K562 (cell line): ENCODE results near the gene ZBTB39. TPM values are rescaled to one million over a fixed set of nuclear protein-coding genes. Genes with fewer than 3 reads are reported as not detected.

ENCODE experiments used
- BACH1 ChIP-seq: fragments of 200-800 bp; sonication (Bioruptor generic); IDR thresholded peaks from 2 replicates; pipeline ENCODE4 v1.6.1; 2016; ENCODE audit warnings: missing genetic modification characterization, missing compliant biosample characterization
- CAMTA2 ChIP-seq: fragments of 250-450 bp; sonication (Bioruptor Pico); conservative IDR thresholded peaks from 2 replicates; pipeline ENCODE4 v1.5.1; 2022
- ETV1 ChIP-seq: fragments of 450-650 bp; conservative IDR thresholded peaks from 2 replicates; pipeline ENCODE4 v1.6.1; 2016; ENCODE audit warnings: missing genetic modification characterization, control low read depth, low read depth, missing compliant biosample characterization
- FOXK1 ChIP-seq: sonication (generic); formaldehyde crosslinking; IDR thresholded peaks from 2 replicates; pipeline ENCODE4 v1.8.0; 2022; ENCODE audit warnings: missing genetic modification reagents, mild to moderate bottlenecking, borderline replicate concordance
- KLF10 ChIP-seq: fragments of 250-450 bp; sonication (Bioruptor Pico); IDR thresholded peaks from 2 replicates; pipeline ENCODE4 v1.6.1; 2021; ENCODE audit warnings: matching md5 sums
- MECOM ChIP-seq: fragments of 250-450 bp; sonication (Bioruptor Pico); IDR thresholded peaks from 2 replicates; pipeline ENCODE4 v1.8.0; 2022; ENCODE audit warnings: inconsistent platforms
- NBN ChIP-seq: fragments of 450-650 bp; IDR thresholded peaks from 2 replicates; pipeline ENCODE4 v1.6.1; 2016; ENCODE audit warnings: low read depth, mild to moderate bottlenecking
- NFIC ChIP-seq: fragments of 450-650 bp; IDR thresholded peaks from 2 replicates; pipeline ENCODE4 v1.6.1; 2017; ENCODE audit warnings: mild to moderate bottlenecking, inconsistent platforms
- RBBP5 ChIP-seq: fragments of 200-600 bp; sonication (generic); IDR thresholded peaks from 2 replicates; pipeline ENCODE4 v1.6.1; 2012; ENCODE audit warnings: borderline replicate concordance, mild to moderate bottlenecking, low read length, control low read depth, inconsistent platforms; ENCODE audit not compliant: insufficient read depth, poor library complexity, severe bottlenecking
- SMC3 ChIP-seq: conservative IDR thresholded peaks from 2 replicates; pipeline ENCODE4 v1.6.1; 2011; ENCODE audit warnings: low read depth, low read length, improper control_type of control experiment; ENCODE audit not compliant: insufficient read depth
- TCF7 ChIP-seq: sonication (generic); IDR thresholded peaks from 2 replicates; pipeline ENCODE4 v1.6.1; 2016; ENCODE audit warnings: antibody characterized with exemption, borderline replicate concordance
- ZNF24 ChIP-seq: fragments of 450-650 bp; IDR thresholded peaks from 2 replicates; pipeline ENCODE4 v1.6.1; 2016
- ZNF263 ChIP-seq: sonication (generic); formaldehyde crosslinking; IDR thresholded peaks from 2 replicates; pipeline ENCODE4 v1.8.0; 2022; ENCODE audit warnings: mild to moderate bottlenecking, missing genetic modification reagents, borderline replicate concordance
- ZNF707 ChIP-seq: fragments of 250-450 bp; sonication (Bioruptor Pico); conservative IDR thresholded peaks from 2 replicates; pipeline ENCODE4 v1.8.0; 2022; ENCODE audit warnings: inconsistent platforms, mild to moderate bottlenecking, moderate library complexity
- polyA plus RNA-seq, 8 experiments: library from polyadenylated mRNA; depleted of rRNA in 4 of 8; stranded (reverse) in 5 of 8; unstranded in 3 of 8; fragments of >200 nt; fragmentation: Nextera tagmentation in 2 of 8; fragmentation: Illumina TruSeq in 1 of 8; extraction: Ambion mirVana in 2 of 8; extraction: Trizol in 1 of 8; gene quantifications; 2 replicates each; pipeline versions ENCODE4 v1.2.1 to v1.2.3, GENCODE V29; 2011 to 2014; ENCODE audit warnings: inconsistent platforms in 1 of 8, missing spikeins in 1 of 8
- total RNA-seq, 7 experiments: library from RNA; depleted of rRNA in 6 of 7; stranded (reverse); fragments of >200 nt in 6 of 7; fragmentation: Illumina TruSeq in 2 of 7; extraction: Trizol in 2 of 7; gene quantifications; 2 replicates each; pipeline versions ENCODE4 v1.2.1 to v1.2.3, GENCODE V29; 2011 to 2021; ENCODE audit warnings: low replicate concordance in 1 of 7
- TF ChIP-seq, protein P1 (sequence below): fragments of 250-450 bp; sonication (Bioruptor Pico); IDR thresholded peaks from 2 replicates; pipeline ENCODE4 v1.4.0; 2020
- TF ChIP-seq, protein P2 (sequence below): fragments of 250-450 bp; sonication (Bioruptor Pico); IDR thresholded peaks from 2 replicates; pipeline ENCODE4 v1.5.0; 2021; ENCODE audit warnings: mild to moderate bottlenecking, borderline replicate concordance
- TF ChIP-seq, protein P3 (sequence below), 2 experiments: fragments of 200-800 bp in 1 of 2; sonication (Bioruptor generic) in 1 of 2; sonication (generic) in 1 of 2; formaldehyde crosslinking in 1 of 2; IDR thresholded peaks in 1 of 2; conservative IDR thresholded peaks in 1 of 2; 2 replicates each; pipeline versions ENCODE4 v1.5.0 to v1.6.1; 2016 to 2020; ENCODE audit warnings: missing compliant biosample characterization in 1 of 2, missing genetic modification characterization in 1 of 2, missing genetic modification reagents in 1 of 2
- TF ChIP-seq, protein P4 (sequence below): sonication (generic); formaldehyde crosslinking; IDR thresholded peaks from 2 replicates; pipeline ENCODE4 v1.8.1; 2023; ENCODE audit warnings: mild to moderate bottlenecking, missing genetic modification reagents

Gene ZBTB39
- total and polyA plus RNA-seq, 9 of the 15 experiments (the other 6 are each of a cell fraction or from before 2014, with no cell fraction given): 3.3 to 13.3 (median 8.6) TPM

DNA sequence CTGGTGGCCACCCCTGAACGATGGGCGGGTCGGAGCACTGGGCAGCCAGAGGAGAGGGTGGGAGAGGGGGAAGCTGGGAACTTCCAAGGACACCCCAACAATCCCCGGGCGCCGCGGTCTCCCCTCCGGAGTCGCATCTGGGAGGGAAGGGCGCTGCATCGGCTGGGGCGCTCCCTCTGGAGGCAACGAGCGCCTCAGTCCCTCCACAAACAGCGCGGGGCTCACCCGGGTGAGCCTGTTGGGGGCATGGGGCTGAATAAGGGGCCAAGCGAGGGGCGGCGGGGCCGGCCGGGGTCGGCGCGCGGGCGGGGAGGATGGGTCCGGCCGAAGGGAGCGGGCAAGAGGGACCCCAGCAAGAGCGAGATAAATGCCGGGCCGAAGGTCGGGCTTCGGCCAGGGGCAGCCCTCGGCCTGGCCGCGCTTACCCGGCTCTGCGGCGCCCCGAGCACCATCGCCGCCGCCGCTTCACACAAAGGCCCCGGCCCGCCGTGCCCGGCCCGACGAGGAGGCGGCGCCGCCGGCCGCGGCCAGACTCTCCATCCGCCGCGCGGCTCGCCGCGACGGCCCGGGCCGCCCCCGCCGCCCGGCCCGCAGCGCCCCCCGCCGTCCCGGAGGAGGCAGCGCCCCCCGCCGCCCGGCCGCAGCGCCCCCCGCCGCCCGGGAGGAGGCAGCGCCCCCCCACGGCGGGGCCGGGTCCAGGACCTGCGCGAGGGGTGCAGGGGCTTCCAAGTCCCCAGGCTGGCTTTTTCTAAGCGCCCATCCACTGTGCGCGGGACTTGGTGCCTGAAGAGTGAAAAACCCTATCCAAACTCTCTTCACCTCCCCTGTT, at the start of gene ZBTB39 (continued):
- TF ChIP-seq, protein P1, sequence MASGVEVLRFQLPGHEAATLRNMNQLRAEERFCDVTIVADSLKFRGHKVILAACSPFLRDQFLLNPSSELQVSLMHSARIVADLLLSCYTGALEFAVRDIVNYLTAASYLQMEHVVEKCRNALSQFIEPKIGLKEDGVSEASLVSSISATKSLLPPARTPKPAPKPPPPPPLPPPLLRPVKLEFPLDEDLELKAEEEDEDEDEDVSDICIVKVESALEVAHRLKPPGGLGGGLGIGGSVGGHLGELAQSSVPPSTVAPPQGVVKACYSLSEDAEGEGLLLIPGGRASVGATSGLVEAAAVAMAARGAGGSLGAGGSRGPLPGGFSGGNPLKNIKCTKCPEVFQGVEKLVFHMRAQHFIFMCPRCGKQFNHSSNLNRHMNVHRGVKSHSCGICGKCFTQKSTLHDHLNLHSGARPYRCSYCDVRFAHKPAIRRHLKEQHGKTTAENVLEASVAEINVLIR (CRISPR knock-in tag): no peak
- TF ChIP-seq BACH1 (no peak), SMC3 (no peak), CAMTA2 (CRISPR knock-in tag) (no peak), NFIC (no peak), ZNF707 (CRISPR knock-in tag) (no peak), KLF10 (no peak), ZNF263 (no peak), NBN (no peak), RBBP5 (peak; percentile 63), ZNF24 (no peak), MECOM (CRISPR knock-in tag) (no peak), TCF7 (no peak), FOXK1 (CRISPR knock-in tag) (no peak), ETV1 (tag) (no peak)
- TF ChIP-seq, protein P2, sequence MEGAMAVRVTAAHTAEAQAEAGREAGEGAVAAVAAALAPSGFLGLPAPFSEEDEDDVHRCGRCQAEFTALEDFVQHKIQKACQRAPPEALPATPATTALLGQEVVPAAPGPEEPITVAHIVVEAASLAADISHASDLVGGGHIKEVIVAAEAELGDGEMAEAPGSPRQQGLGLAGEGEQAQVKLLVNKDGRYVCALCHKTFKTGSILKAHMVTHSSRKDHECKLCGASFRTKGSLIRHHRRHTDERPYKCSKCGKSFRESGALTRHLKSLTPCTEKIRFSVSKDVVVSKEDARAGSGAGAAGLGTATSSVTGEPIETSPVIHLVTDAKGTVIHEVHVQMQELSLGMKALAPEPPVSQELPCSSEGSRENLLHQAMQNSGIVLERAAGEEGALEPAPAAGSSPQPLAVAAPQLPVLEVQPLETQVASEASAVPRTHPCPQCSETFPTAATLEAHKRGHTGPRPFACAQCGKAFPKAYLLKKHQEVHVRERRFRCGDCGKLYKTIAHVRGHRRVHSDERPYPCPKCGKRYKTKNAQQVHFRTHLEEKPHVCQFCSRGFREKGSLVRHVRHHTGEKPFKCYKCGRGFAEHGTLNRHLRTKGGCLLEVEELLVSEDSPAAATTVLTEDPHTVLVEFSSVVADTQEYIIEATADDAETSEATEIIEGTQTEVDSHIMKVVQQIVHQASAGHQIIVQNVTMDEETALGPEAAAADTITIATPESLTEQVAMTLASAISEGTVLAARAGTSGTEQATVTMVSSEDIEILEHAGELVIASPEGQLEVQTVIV (CRISPR knock-in tag): no peak
- TF ChIP-seq, protein P3, sequence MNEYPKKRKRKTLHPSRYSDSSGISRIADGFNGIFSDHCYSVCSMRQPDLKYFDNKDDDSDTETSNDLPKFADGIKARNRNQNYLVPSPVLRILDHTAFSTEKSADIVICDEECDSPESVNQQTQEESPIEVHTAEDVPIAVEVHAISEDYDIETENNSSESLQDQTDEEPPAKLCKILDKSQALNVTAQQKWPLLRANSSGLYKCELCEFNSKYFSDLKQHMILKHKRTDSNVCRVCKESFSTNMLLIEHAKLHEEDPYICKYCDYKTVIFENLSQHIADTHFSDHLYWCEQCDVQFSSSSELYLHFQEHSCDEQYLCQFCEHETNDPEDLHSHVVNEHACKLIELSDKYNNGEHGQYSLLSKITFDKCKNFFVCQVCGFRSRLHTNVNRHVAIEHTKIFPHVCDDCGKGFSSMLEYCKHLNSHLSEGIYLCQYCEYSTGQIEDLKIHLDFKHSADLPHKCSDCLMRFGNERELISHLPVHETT (CRISPR knock-in tag; conservative IDR thresholded peaks at IDR 0.05 in 1 of 2, IDR thresholded peaks at IDR 0.05 in 1 of 2): peak in 1 of 2 experiments; percentile 84; a peak in 1 of 4 replicates
- TF ChIP-seq, protein P4, sequence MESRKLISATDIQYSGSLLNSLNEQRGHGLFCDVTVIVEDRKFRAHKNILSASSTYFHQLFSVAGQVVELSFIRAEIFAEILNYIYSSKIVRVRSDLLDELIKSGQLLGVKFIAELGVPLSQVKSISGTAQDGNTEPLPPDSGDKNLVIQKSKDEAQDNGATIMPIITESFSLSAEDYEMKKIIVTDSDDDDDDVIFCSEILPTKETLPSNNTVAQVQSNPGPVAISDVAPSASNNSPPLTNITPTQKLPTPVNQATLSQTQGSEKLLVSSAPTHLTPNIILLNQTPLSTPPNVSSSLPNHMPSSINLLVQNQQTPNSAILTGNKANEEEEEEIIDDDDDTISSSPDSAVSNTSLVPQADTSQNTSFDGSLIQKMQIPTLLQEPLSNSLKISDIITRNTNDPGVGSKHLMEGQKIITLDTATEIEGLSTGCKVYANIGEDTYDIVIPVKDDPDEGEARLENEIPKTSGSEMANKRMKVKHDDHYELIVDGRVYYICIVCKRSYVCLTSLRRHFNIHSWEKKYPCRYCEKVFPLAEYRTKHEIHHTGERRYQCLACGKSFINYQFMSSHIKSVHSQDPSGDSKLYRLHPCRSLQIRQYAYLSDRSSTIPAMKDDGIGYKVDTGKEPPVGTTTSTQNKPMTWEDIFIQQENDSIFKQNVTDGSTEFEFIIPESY (CRISPR knock-in tag): no peak
